Measurements from ENCODE around the gene TSSK6. TPM values are rescaled to one million over a fixed set of nuclear protein-coding genes. Genes with fewer than 3 reads are reported as not detected.

The TSSK6 gene
- total RNA-seq, 4 donors from 2014 or later: 2.6 to 10.5 (median 6.8) TPM

- Histone ChIP-seq H3K4me3 (peak overlapping the region in 2 of 4 donors; percentile 11 to 26), H3K9me3 (no peaks in the 10 kb centered on the region), H3K4me1 (peaks cover 16 to 37% (median 29%) of the 10 kb centered on the region in 4 donors), H3K36me3 (no peaks in the 10 kb centered on the region), H3K27ac (no peak overlapping the region), H3K27me3 (peaks cover 59% of the 10 kb centered on the region)
- 27 to 61% methylated on average over 8 to 52 of the region's 59 CpGs for WGBS, 2 donors (ENCODE audit: low coverage in 1 of 2)
- TF ChIP-seq EP300 (IDR thresholded peaks at IDR 0.05; ENCODE audit: low read depth) (no peak), POLR2AphosphoS5 (IDR thresholded peaks at IDR 0.05) (no peak), POLR2A (IDR thresholded peaks at IDR 0.05) (no peak), CTCF (IDR thresholded peaks at IDR 0.05) (no peak)
- intact Hi-C loops (cut with DNase I; ENCODE audit: low total_unique reads) (loop anchor here (10.0 kb wide), 1 partner anchor 417 kb away; no protein-coding TSS in a partner anchor), in situ Hi-C loops (cut with MboI; ENCODE audit: low pct_ligation_motif_present in 1 of 4, low pct_unique_long_range_greater_than_20kb in 1 of 4, low sequenced_read_pairs in 3 of 4) (loop anchor here (10.0 to 25.0 kb wide), 4 partner anchors 100 to 750 kb away; partner anchors contain the start of genes GMIP (in 3 of the 4) and LPAR2 (in 1 of the 4))
- DNase-seq: no peak
These were observed 22.0 kb upstream of the TSSK6 start for GRCh38 chr19:19537075-19538048.

- H3K36me3 ChIP-seq: no peaks in the 10 kb centered on the region
- no peaks in the 10 kb centered on the region for H3K9me3 ChIP-seq
- no peak overlapping the region for H3K27ac ChIP-seq
- H3K27me3 ChIP-seq: peaks cover 40% of the 10 kb centered on the region
- intact Hi-C loops (cut with DNase I; ENCODE audit: low total_unique reads): loop anchor here (10.0 kb wide), 1 partner anchor 419 kb away; no protein-coding TSS in a partner anchor
- no peak overlapping the region for H3K4me3 ChIP-seq
- H3K4me1 ChIP-seq: peaks cover 11 to 31% (median 24%) of the 10 kb centered on the region in 4 donors
- in situ Hi-C loops (cut with MboI; ENCODE audit: low pct_ligation_motif_present in 1 of 4, low pct_unique_long_range_greater_than_20kb in 1 of 4, low sequenced_read_pairs in 3 of 4): loop anchor here (10.0 to 25.0 kb wide), 4 partner anchors 102 to 752 kb away; partner anchors contain the start of genes GMIP (in 3 of the 4) and LPAR2 (in 1 of the 4)
- 79% methylated on average over 33 of the region's 34 CpGs; no CpG with 5 or more reads in 1 of the 2 donors for WGBS, 2 donors (ENCODE audit: low coverage in 1 of 2)
- no peak for DNase-seq
- TF ChIP-seq CTCF (IDR thresholded peaks at IDR 0.05): no peak
- TF ChIP-seq POLR2A (IDR thresholded peaks at IDR 0.05): no peak
- TF ChIP-seq POLR2AphosphoS5 (IDR thresholded peaks at IDR 0.05): no peak
- no peak for TF ChIP-seq EP300 (IDR thresholded peaks at IDR 0.05; ENCODE audit: low read depth)
These were observed 20.2 kb upstream of the TSSK6 start for GRCh38 chr19:19535311-19536191.

- Histone ChIP-seq H3K27me3 (peaks cover 32% of the 10 kb centered on the region), H3K9me3 (no peaks in the 10 kb centered on the region), H3K27ac (no peak overlapping the region), H3K4me3 (no peak overlapping the region), H3K36me3 (no peaks in the 10 kb centered on the region), H3K4me1 (peaks cover 6 to 26% (median 19%) of the 10 kb centered on the region in 4 donors)
- intact Hi-C loops (cut with DNase I; ENCODE audit: low total_unique reads) (loop anchor here (10.0 kb wide), 1 partner anchor 420 kb away; no protein-coding TSS in a partner anchor), in situ Hi-C loops (cut with MboI; ENCODE audit: low pct_ligation_motif_present in 1 of 4, low pct_unique_long_range_greater_than_20kb in 1 of 4, low sequenced_read_pairs in 3 of 4) (loop anchor here (5.0 to 25.0 kb wide), 5 partner anchors 103 to 753 kb away; partner anchors contain the start of genes GMIP (in 4 of the 4) and LPAR2 (in 1 of the 4))
- WGBS, 2 donors (ENCODE audit: low coverage in 1 of 2): 80 to 94% methylated on average over 2 to 24 of the region's 27 CpGs
- DNase-seq: no peak
- TF ChIP-seq POLR2A (IDR thresholded peaks at IDR 0.05) (no peak), CTCF (IDR thresholded peaks at IDR 0.05) (no peak)
These were observed 19.4 kb upstream of the TSSK6 start for GRCh38 chr19:19534556-19535265.
